Measurements from ENCODE around the gene MRNIP.

The MRNIP gene

DNA sequence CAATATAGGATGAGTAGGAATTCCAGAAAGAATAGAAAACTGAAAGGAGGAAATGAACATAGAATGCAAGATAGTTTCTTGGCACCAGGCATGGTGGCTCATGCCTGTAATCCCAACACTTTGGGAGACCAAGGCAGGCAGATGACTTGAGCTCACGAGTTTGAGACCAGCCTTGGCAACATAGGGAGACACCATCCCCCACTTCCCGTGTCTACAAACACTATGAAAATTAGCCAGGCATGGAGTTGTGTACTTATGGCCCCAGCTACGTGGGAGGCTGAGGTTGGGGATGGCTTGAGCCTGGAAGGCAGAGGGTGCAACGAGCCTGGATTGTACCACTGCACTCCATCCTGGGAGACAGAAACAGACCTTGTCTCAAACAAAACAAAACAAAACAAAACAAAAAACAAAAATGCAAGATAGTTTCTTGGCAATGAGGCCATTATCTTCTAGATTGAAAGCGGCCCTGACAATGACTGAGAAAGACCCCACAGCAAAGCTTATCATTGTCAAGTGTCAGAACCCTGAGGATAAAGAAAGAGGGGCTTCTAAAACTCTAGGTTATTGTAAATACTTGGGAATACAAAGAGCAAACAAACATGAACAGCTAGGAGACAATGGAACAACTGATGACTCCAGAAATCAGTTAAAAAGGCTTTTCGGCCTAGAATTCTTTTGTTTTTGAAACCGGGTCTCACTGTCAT, 28.7 kb downstream of the MRNIP start:
- no peak overlapping the region for H3K27ac ChIP-seq (ENCODE audit: low read depth, low read length)
- TF ChIP-seq EZH2phosphoT487 (conservative IDR thresholded peaks at IDR 0.05; ENCODE audit: low read length), result no peak
- TF ChIP-seq, protein P1, sequence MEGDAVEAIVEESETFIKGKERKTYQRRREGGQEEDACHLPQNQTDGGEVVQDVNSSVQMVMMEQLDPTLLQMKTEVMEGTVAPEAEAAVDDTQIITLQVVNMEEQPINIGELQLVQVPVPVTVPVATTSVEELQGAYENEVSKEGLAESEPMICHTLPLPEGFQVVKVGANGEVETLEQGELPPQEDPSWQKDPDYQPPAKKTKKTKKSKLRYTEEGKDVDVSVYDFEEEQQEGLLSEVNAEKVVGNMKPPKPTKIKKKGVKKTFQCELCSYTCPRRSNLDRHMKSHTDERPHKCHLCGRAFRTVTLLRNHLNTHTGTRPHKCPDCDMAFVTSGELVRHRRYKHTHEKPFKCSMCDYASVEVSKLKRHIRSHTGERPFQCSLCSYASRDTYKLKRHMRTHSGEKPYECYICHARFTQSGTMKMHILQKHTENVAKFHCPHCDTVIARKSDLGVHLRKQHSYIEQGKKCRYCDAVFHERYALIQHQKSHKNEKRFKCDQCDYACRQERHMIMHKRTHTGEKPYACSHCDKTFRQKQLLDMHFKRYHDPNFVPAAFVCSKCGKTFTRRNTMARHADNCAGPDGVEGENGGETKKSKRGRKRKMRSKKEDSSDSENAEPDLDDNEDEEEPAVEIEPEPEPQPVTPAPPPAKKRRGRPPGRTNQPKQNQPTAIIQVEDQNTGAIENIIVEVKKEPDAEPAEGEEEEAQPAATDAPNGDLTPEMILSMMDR (IDR thresholded peaks at IDR 0.05; ENCODE audit: insufficient read depth, low read length, poor library complexity, severe bottlenecking), result no peak
- no peaks in the 10 kb centered on the region for H3K9me3 ChIP-seq (ENCODE audit: insufficient read depth, low read length)
- H3K36me3 ChIP-seq (ENCODE audit: low read length), result no peaks in the 10 kb centered on the region; the same call in 1 of the 2 replicates
- H3K9me2 ChIP-seq (replicated peaks; ENCODE audit: insufficient read depth, low read length), result no peaks in the 10 kb centered on the region
- no peaks in the 10 kb centered on the region for H3K79me2 ChIP-seq (ENCODE audit: insufficient read depth, low read length)
- no peak overlapping the region for H3K4me3 ChIP-seq (ENCODE audit: insufficient read depth, low read length, poor library complexity, severe bottlenecking)
- H3K27me3 ChIP-seq (ENCODE audit: low read length), result no peaks in the 10 kb centered on the region
- no peak overlapping the region for H3K9ac ChIP-seq (ENCODE audit: low read length)
- H3K4me2 ChIP-seq (ENCODE audit: low read depth, low read length, poor library complexity, severe bottlenecking), result no peak overlapping the region
- no peaks in the 10 kb centered on the region for H4K20me1 ChIP-seq (ENCODE audit: low read depth, low read length)
- no peaks in the 10 kb centered on the region for H3F3A ChIP-seq (ENCODE audit: insufficient read depth)
- no peak overlapping the region for H2AFZ ChIP-seq (ENCODE audit: low read depth, low read length, severe bottlenecking)

DNA sequence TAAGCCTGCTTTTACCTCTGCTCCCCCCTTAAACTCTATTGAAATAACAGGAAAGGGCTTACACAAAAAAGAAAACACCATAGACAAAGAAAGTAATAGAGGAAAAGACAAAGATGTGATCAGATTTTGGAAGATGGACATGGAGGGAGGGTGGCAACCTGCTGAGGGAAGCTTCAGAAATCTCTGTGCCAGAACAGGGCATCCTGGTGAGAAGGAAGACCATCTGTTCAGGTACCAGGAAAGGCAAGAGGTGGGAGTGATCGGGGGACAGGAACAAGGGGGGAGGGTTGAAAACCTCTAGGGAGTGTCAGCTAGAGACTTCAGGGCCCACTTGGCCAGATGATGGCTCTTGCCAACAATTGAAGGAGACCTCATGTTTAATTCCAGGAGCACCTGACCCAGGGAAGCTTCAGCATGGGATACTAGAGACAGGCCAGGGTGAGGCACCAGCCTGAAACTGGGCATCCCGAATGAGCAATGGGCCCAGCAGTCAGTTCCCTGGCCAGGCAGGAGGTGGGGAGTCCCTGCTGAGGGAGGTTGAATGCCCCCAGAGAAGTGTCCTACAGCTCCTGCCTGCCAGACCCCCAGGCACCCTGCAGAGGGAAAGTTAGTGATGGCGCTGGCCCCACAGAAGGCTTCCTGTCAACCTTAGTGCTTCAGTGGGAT, 29.7 kb downstream of the MRNIP start:
- H3K27ac ChIP-seq (ENCODE audit: low read depth, low read length), result no peak overlapping the region

DNA sequence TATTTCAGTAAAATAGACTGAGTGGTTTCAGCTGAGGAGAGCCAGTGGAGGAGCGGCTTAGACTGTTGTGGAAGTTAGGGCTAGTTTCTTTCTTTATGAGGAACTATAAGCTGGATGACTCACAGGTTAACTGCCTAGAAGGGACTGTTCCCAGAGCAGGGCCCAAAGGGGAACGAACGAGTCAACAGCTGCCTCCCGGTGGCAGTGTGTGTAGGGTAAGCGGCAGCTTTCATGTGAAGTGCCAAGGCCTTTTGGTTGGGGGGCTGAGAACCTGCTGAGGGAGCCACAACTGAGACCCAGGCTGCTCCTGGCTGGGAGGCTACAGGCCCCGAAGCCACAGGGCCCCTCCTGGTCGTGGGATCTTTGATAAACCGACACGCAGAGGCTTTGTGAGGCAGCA, 30.9 kb downstream of the MRNIP start:
- no peak overlapping the region for H3K9ac ChIP-seq (ENCODE audit: low read length)
- no peak overlapping the region for H3K4me3 ChIP-seq (ENCODE audit: insufficient read depth, low read length, poor library complexity, severe bottlenecking)
- no peaks in the 10 kb centered on the region for H3F3A ChIP-seq (ENCODE audit: insufficient read depth)
- no peaks in the 10 kb centered on the region for H3K9me2 ChIP-seq (replicated peaks; ENCODE audit: insufficient read depth, low read length)
- no peak overlapping the region for H2AFZ ChIP-seq (ENCODE audit: low read depth, low read length, severe bottlenecking)
- H3K79me2 ChIP-seq (ENCODE audit: insufficient read depth, low read length), result peaks cover 2% of the 10 kb centered on the region
- no peak overlapping the region for H3K4me2 ChIP-seq (ENCODE audit: low read depth, low read length, poor library complexity, severe bottlenecking)
- H3K27me3 ChIP-seq (ENCODE audit: low read length), result no peaks in the 10 kb centered on the region
- no peaks in the 10 kb centered on the region for H4K20me1 ChIP-seq (ENCODE audit: low read depth, low read length)
- no peak overlapping the region for H3K27ac ChIP-seq (ENCODE audit: low read depth, low read length)
- TF ChIP-seq EZH2phosphoT487 (conservative IDR thresholded peaks at IDR 0.05; ENCODE audit: low read length), result no peak
- TF ChIP-seq, protein P1 (IDR thresholded peaks at IDR 0.05; ENCODE audit: insufficient read depth, low read length, poor library complexity, severe bottlenecking), result no peak
- no peaks in the 10 kb centered on the region for H3K9me3 ChIP-seq (ENCODE audit: insufficient read depth, low read length)
- H3K36me3 ChIP-seq (ENCODE audit: low read length), result no peaks in the 10 kb centered on the region; the same call in 1 of the 2 replicates

More for the DNA sequence above, 29.7 kb downstream of the MRNIP start:
- Histone ChIP-seq H3K9ac (ENCODE audit: low read length) (no peak overlapping the region), H3K9me3 (ENCODE audit: insufficient read depth, low read length) (no peaks in the 10 kb centered on the region), H3K9me2 (replicated peaks; ENCODE audit: insufficient read depth, low read length) (no peaks in the 10 kb centered on the region), H3K4me2 (ENCODE audit: low read depth, low read length, poor library complexity, severe bottlenecking) (no peak overlapping the region), H3K36me3 (ENCODE audit: low read length) (no peaks in the 10 kb centered on the region; the same call in 1 of the 2 replicates), H3K4me3 (ENCODE audit: insufficient read depth, low read length, poor library complexity, severe bottlenecking) (no peak overlapping the region), H3K79me2 (ENCODE audit: insufficient read depth, low read length) (no peaks in the 10 kb centered on the region), H3K27me3 (ENCODE audit: low read length) (no peaks in the 10 kb centered on the region), H2AFZ (ENCODE audit: low read depth, low read length, severe bottlenecking) (no peak overlapping the region), H3F3A (ENCODE audit: insufficient read depth) (no peaks in the 10 kb centered on the region), H4K20me1 (ENCODE audit: low read depth, low read length) (no peaks in the 10 kb centered on the region)
- no peak for TF ChIP-seq EZH2phosphoT487 (conservative IDR thresholded peaks at IDR 0.05; ENCODE audit: low read length)
- TF ChIP-seq, protein P1 (IDR thresholded peaks at IDR 0.05; ENCODE audit: insufficient read depth, low read length, poor library complexity, severe bottlenecking), result no peak

Measured in SU-DHL-6 (cell line).